OCI-LY3 (cell line): ENCODE data around the gene RTL10.

Source experiments
- H2AFZ ChIP-seq: fragments of 200-600, 300-600 bp; shearing (Covaris generic); 2 replicates; pipeline ENCODE4 v1.6.0; 2014; ENCODE audit warnings: antibody characterized with exemption, low read depth, low read length
- H3K27ac ChIP-seq: fragments of 200-600, 300-600 bp; sonication (generic); 2 replicates; pipeline ENCODE4 v1.5.1; 2014; ENCODE audit warnings: mild to moderate bottlenecking, low read length, moderate library complexity, mixed read lengths
- H3K27me3 ChIP-seq: fragments of 200-600, 300-600 bp; sonication (generic); 2 replicates; pipeline ENCODE4 v1.6.1; 2014; ENCODE audit warnings: low read depth, low read length, mixed read lengths
- H3K36me3 ChIP-seq: fragments of 200-600, 300-600 bp; sonication (generic); replicated peaks from 2 replicates; pipeline ENCODE3; 2014; ENCODE audit warnings: low read depth, low read length, mixed read lengths
- H3K4me1 ChIP-seq: fragments of 300-600, 200-600 bp; sonication (generic); 2 replicates; pipeline ENCODE4 v1.6.1; 2014; ENCODE audit warnings: low read length, mixed read lengths
- H3K4me2 ChIP-seq: fragments of 200-600, 300-600 bp; sonication (generic); 2 replicates; pipeline ENCODE4 v1.6.1; 2014; ENCODE audit warnings: low read length, mixed read lengths
- H3K4me3 ChIP-seq: fragments of 300-600, 200-600 bp; sonication (generic); 2 replicates; pipeline ENCODE4 v1.5.1; 2014; ENCODE audit warnings: antibody characterized with exemption, mild to moderate bottlenecking, low read length, moderate library complexity
- H3K79me2 ChIP-seq: fragments of 300-600, 200-600 bp; shearing (Covaris generic); 2 replicates; pipeline ENCODE4 v1.6.1; 2014; ENCODE audit warnings: mild to moderate bottlenecking, low read length, mixed read lengths
- H3K9ac ChIP-seq: fragments of 300-600, 200-600 bp; shearing (Covaris generic); 2 replicates; pipeline ENCODE4 v1.6.0; 2014; ENCODE audit warnings: mild to moderate bottlenecking, low read length, moderate library complexity
- H3K9me3 ChIP-seq: fragments of 200-600, 300-600 bp; shearing (Covaris generic); 2 replicates; pipeline ENCODE4 v1.6.1; 2014; ENCODE audit warnings: low read length, mixed read lengths; ENCODE audit not compliant: insufficient read depth
- H4K20me1 ChIP-seq: fragments of 200-600, 300-600 bp; sonication (generic); 2 replicates; pipeline ENCODE4 v1.6.1; 2016; ENCODE audit warnings: low read length, mixed read lengths; ENCODE audit not compliant: insufficient read depth
- CTCF ChIP-seq: fragments of 200-600, 300-600 bp; sonication (generic); IDR thresholded peaks from 2 replicates; pipeline ENCODE4 v1.5.1; 2014; ENCODE audit warnings: antibody characterized with exemption, low read length, low read depth
- EZH2phosphoT487 ChIP-seq: fragments of 200-600 bp; shearing (Covaris generic); IDR thresholded peaks from 2 replicates; pipeline ENCODE4 v1.6.1; 2018; ENCODE audit warnings: antibody characterized with exemption, mixed run types, low read depth

The RTL10 gene

GRCh38 chr22:19898831-19899567 is 44.3 kb upstream of the RTL10 start:
- Histone ChIP-seq H3K79me2 (no peaks in the 10 kb centered on the region), H4K20me1 (no peaks in the 10 kb centered on the region), H3K9ac (no peak overlapping the region), H3K36me3 (peaks cover under 1% of the 10 kb centered on the region), H3K4me2 (no peak overlapping the region), H3K4me3 (no peak overlapping the region), H3K27me3 (no peaks in the 10 kb centered on the region), H3K9me3 (no peaks in the 10 kb centered on the region), H2AFZ (no peak overlapping the region), H3K27ac (no peak overlapping the region), H3K4me1 (no peaks in the 10 kb centered on the region)
- TF ChIP-seq EZH2phosphoT487 (no peak), CTCF (no peak)

GRCh38 chr22:19898145-19898544 is 43.5 kb upstream of the RTL10 start:
- no peak overlapping the region for H3K9ac ChIP-seq
- no peaks in the 10 kb centered on the region for H4K20me1 ChIP-seq
- H3K4me3 ChIP-seq: no peak overlapping the region
- H3K27me3 ChIP-seq: no peaks in the 10 kb centered on the region
- peaks cover 3% of the 10 kb centered on the region for H3K36me3 ChIP-seq
- no peak overlapping the region for H2AFZ ChIP-seq
- no peaks in the 10 kb centered on the region for H3K9me3 ChIP-seq
- H3K4me1 ChIP-seq: no peaks in the 10 kb centered on the region
- no peak for TF ChIP-seq EZH2phosphoT487
- no peak for TF ChIP-seq CTCF
- no peak overlapping the region for H3K27ac ChIP-seq
- no peak overlapping the region for H3K4me2 ChIP-seq
- no peaks in the 10 kb centered on the region for H3K79me2 ChIP-seq

GRCh38 chr22:19897726-19898125 is 43.1 kb upstream of the RTL10 start:
- no peak for TF ChIP-seq CTCF
- no peak for TF ChIP-seq EZH2phosphoT487
- no peaks in the 10 kb centered on the region for H4K20me1 ChIP-seq
- no peaks in the 10 kb centered on the region for H3K79me2 ChIP-seq
- H3K9me3 ChIP-seq: no peaks in the 10 kb centered on the region
- no peak overlapping the region for H3K4me2 ChIP-seq
- no peaks in the 10 kb centered on the region for H3K4me1 ChIP-seq
- no peak overlapping the region for H3K4me3 ChIP-seq
- no peak overlapping the region for H2AFZ ChIP-seq
- no peaks in the 10 kb centered on the region for H3K27me3 ChIP-seq
- no peak overlapping the region for H3K27ac ChIP-seq
- H3K9ac ChIP-seq: no peak overlapping the region
- H3K36me3 ChIP-seq: peaks cover 3% of the 10 kb centered on the region

GRCh38 chr22:19896665-19897355 is 42.1 kb upstream of the RTL10 start:
- no peak overlapping the region for H3K27ac ChIP-seq
- no peaks in the 10 kb centered on the region for H3K4me1 ChIP-seq
- no peak overlapping the region for H3K4me2 ChIP-seq

More at GRCh38 chr22:19896665-19897355, 42.1 kb upstream of the RTL10 start:
- H3K27me3 ChIP-seq: no peaks in the 10 kb centered on the region
- H3K36me3 ChIP-seq: peaks cover 3% of the 10 kb centered on the region
- H3K9me3 ChIP-seq: peaks cover 6% of the 10 kb centered on the region; the same call in 1 of the 2 replicates
- H3K79me2 ChIP-seq: no peaks in the 10 kb centered on the region
- H4K20me1 ChIP-seq: no peaks in the 10 kb centered on the region
- H3K4me3 ChIP-seq: no peak overlapping the region
- TF ChIP-seq EZH2phosphoT487 (no peak), CTCF (no peak)
- H3K9ac ChIP-seq: no peak overlapping the region
- no peak overlapping the region for H2AFZ ChIP-seq
